Endothelial cell (in vitro differentiated cells): Measurements from ENCODE around the gene C2orf80. TPM values are rescaled to one million over a fixed set of nuclear protein-coding genes. Genes with fewer than 3 reads are reported as not detected.
"Not testable (repeated sequence)": the region's sequence is repeated elsewhere in the genome, so short reads cannot be mapped to it uniquely, and the experiment has no call there.

Source experiments
- DNase-seq: peaks from one replicate; pipeline ENCODE4 v3.0.0; 2021; ENCODE audit warnings: low spot score
- H3K27ac Mint-ChIP-seq: one replicate; pipeline ENCODE4 v1.8.0; 2021; ENCODE audit warnings: mixed read lengths, inconsistent platforms; ENCODE audit not compliant: unreplicated experiment
- H3K27me3 Mint-ChIP-seq: one replicate; pipeline ENCODE4 v1.8.0; 2021; ENCODE audit warnings: mild to moderate bottlenecking, moderate library complexity, mixed read lengths, inconsistent platforms; ENCODE audit not compliant: unreplicated experiment
- H3K36me3 Mint-ChIP-seq: one replicate; pipeline ENCODE4 v1.8.0; 2021; ENCODE audit warnings: mild to moderate bottlenecking, low read depth, mixed read lengths, inconsistent platforms; ENCODE audit not compliant: unreplicated experiment
- H3K4me1 Mint-ChIP-seq: one replicate; pipeline ENCODE4 v1.8.0; 2021; ENCODE audit warnings: mild to moderate bottlenecking, mixed read lengths, inconsistent platforms; ENCODE audit not compliant: unreplicated experiment
- H3K4me3 Mint-ChIP-seq: one replicate; pipeline ENCODE4 v1.8.0; 2021; ENCODE audit warnings: mild to moderate bottlenecking, mixed read lengths, inconsistent platforms; ENCODE audit not compliant: unreplicated experiment
- H3K9me3 Mint-ChIP-seq: one replicate; pipeline ENCODE4 v1.8.0; 2021; ENCODE audit warnings: mixed read lengths, inconsistent platforms; ENCODE audit not compliant: unreplicated experiment
- total RNA-seq: library from RNA; stranded (reverse); fragmentation: NEBNext Ultra II Directional; extraction: Animal tissue kit (Norgen Biotek cat#: 25700); gene quantifications from one replicate; pipeline ENCODE4 v1.2.1, GENCODE V29; 2021; ENCODE audit not compliant: unreplicated experiment
- TF ChIP-seq, protein P1 (sequence below): fragments of 200-600 bp; sonication (generic); IDR thresholded peaks from one replicate; pipeline ENCODE4 v1.5.0; 2021; ENCODE audit warnings: antibody characterized with exemption; ENCODE audit not compliant: unreplicated experiment

C2orf80 gene
- total RNA-seq, 1 donor from 2014 or later = not detected

GRCh38 chr2:208224802-208225201, 35.0 kb upstream of the C2orf80 start:
- H3K4me1 Mint-ChIP-seq = no peaks in the 10 kb centered on the region
- no peak overlapping the region for H3K4me3 Mint-ChIP-seq
- H3K27ac Mint-ChIP-seq = no peak overlapping the region
- peaks cover 7% of the 10 kb centered on the region for H3K27me3 Mint-ChIP-seq
- no peak for DNase-seq
- peaks cover 8% of the 10 kb centered on the region for H3K9me3 Mint-ChIP-seq
- TF ChIP-seq, protein P1, sequence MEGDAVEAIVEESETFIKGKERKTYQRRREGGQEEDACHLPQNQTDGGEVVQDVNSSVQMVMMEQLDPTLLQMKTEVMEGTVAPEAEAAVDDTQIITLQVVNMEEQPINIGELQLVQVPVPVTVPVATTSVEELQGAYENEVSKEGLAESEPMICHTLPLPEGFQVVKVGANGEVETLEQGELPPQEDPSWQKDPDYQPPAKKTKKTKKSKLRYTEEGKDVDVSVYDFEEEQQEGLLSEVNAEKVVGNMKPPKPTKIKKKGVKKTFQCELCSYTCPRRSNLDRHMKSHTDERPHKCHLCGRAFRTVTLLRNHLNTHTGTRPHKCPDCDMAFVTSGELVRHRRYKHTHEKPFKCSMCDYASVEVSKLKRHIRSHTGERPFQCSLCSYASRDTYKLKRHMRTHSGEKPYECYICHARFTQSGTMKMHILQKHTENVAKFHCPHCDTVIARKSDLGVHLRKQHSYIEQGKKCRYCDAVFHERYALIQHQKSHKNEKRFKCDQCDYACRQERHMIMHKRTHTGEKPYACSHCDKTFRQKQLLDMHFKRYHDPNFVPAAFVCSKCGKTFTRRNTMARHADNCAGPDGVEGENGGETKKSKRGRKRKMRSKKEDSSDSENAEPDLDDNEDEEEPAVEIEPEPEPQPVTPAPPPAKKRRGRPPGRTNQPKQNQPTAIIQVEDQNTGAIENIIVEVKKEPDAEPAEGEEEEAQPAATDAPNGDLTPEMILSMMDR = no peak
- peaks cover 18% of the 10 kb centered on the region for H3K36me3 Mint-ChIP-seq

DNA sequence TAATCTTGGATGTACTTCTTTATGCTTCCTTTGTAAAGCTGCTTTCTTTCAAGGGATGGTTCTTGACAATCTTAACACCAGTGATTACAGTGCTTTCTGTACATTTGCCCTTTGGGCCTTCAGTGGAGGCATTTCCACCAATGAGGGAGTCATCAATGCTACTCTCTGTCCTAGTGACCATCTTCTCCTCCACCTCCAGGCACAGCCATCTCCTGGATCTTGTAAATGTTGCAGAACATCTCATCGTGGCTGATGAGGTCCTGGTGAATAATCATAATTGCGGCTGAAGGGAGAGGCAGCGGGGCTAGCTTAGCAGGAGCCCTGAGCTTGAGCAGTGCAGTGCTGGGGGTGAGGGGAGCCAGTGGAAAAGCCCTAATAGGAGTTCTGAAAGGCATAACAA, 32.5 kb upstream of the C2orf80 start:
- no peak overlapping the region for H3K4me3 Mint-ChIP-seq
- DNase-seq = no peak
- peaks cover 7% of the 10 kb centered on the region for H3K27me3 Mint-ChIP-seq
- no peaks in the 10 kb centered on the region for H3K4me1 Mint-ChIP-seq
- H3K9me3 Mint-ChIP-seq = peaks cover 11% of the 10 kb centered on the region
- TF ChIP-seq, protein P1 = no peak
- peaks cover 18% of the 10 kb centered on the region for H3K36me3 Mint-ChIP-seq
- no peak overlapping the region for H3K27ac Mint-ChIP-seq

DNA sequence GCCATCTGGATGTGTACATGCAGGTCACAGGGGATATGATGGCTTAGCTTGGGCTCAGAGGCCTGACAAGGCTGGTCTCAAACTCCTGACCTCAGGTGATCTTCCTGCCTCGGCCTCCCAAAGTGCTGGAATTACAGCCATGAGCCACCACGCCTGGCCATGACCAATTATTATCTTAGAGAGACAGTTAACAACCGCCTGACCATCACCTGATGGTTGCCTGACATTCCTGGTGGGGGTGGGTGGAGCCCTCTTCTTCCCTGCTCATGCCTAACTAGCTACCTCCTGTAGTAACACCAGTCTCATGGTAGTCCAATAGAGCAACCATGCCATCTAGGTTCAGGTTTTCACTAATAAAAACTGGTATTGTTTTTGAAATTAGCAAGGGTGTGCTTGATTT, 32.0 kb upstream of the C2orf80 start:
- not testable (repeated sequence) for DNase-seq, H3K4me3 Mint-ChIP-seq, H3K4me1 Mint-ChIP-seq, H3K27me3 Mint-ChIP-seq, H3K27ac Mint-ChIP-seq
- Mint-ChIP-seq H3K9me3 (peaks cover 11% of the 10 kb centered on the region), H3K36me3 (peaks cover 18% of the 10 kb centered on the region)

DNA sequence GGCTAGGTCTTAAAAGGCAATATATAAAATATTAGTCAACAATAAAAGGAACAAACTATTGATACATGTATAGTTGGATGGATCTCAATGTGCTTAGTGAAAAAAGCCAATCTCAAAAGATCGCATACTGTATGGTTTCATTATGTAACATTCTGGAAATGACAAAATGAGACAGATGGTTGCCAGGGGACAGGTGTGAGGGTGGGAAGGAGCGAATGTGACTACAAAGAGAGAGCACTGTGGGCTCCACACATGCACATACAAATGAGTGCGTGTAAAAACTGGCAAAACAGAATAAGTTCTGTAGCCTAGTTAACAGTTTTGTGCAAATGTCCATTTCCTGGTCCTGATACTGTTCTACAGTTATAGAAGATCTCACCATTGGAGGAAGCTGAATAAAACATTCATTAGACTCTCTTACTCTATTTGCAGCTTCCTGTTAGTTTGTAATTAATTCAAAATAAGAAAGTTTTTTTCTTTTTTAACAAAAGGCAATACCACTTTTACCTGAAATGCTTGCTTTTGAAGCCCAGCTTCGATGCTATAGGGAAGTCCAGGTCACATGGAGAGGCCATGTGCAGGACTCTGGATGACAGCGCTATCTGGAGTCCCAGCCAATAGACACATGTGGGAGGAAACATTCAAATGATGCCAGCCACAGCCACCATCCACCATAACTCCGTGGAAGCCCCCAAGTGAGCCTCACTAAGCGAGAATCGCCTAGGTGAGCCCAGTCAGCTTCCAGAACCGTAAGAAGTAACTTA, 21.0 kb upstream of the C2orf80 start:
- H3K4me1 Mint-ChIP-seq = no peaks in the 10 kb centered on the region
- TF ChIP-seq, protein P1 = no peak

GRCh38 chr2:208208335-208209085, 18.7 kb upstream of the C2orf80 start:
- Mint-ChIP-seq H3K4me3 (no peak overlapping the region), H3K4me1 (peaks cover 4% of the 10 kb centered on the region), H3K9me3 (no peaks in the 10 kb centered on the region), H3K36me3 (no peaks in the 10 kb centered on the region), H3K27me3 (peaks cover 2% of the 10 kb centered on the region), H3K27ac (no peak overlapping the region)
- no peak for DNase-seq
- TF ChIP-seq, protein P1 = no peak

More for the DNA sequence above, 21.0 kb upstream of the C2orf80 start:
- H3K4me3 Mint-ChIP-seq = no peak overlapping the region
- no peak for DNase-seq
- H3K9me3 Mint-ChIP-seq = no peaks in the 10 kb centered on the region
- no peaks in the 10 kb centered on the region for H3K36me3 Mint-ChIP-seq
- H3K27ac Mint-ChIP-seq = no peak overlapping the region
- H3K27me3 Mint-ChIP-seq = peaks cover 2% of the 10 kb centered on the region
